ENCODE data around the gene BRIP1.

GRCh38 chr17:61733021-61733420, 130.3 kb downstream of the BRIP1 start:
- TF ChIP-seq GATA2 (IDR thresholded peaks at IDR 0.05; ENCODE audit: low read depth, low read length): no peak
- no peak for TF ChIP-seq GATA3 (IDR thresholded peaks at IDR 0.05; ENCODE audit: low read depth, low read length)
